ENCODE measurements around the gene ACSS3.

The ACSS3 gene

DNA sequence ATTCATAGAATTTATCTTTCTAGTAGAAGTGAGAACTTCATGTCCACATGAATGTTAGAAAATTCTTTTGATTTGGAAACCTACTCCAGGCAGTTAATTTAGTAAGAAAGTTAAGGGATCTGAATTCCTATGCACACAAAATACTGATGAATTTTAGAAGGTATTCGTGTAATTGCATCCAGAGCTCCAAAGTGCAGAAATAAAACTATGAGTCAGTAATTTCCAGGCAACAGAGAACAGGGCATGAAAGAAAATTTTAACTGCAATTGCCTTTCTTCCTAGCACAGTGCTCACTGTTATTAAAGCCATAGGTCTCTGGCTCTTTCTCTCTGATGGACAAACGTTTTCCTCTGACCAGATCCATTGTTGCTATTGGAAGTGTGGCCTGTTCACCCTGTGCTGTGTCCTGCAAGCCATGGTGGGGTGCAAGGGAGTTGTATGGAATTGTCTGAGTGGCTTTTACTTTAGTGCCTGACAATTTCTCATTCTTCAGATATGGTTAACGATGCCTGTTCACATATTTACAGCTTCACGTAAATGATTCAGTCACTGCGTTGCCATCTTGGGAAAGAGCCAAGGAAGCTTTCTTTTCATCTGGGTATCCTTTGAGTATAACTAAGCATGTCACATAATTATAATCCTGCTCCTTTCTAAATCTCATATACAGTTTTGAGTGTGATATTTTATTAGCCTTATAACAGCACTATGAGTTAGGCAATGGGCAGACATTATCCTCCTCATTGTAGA, 145.1 kb downstream of the ACSS3 start:
- TF ChIP-seq FOXP2 (optimal IDR thresholded peaks at IDR 0.05; ENCODE audit: borderline replicate concordance, extremely low read depth, extremely low read length, insufficient read depth) (no peak), POLR2AphosphoS5 (IDR thresholded peaks at IDR 0.05; ENCODE audit: low read depth, low read length) (no peak), TAF1 (IDR thresholded peaks at IDR 0.05; ENCODE audit: borderline replicate concordance, insufficient read depth, low read length) (no peak), SIN3A (IDR thresholded peaks at IDR 0.05; ENCODE audit: borderline replicate concordance, insufficient read depth, low read length) (no peak)
- TF ChIP-seq, protein P1, sequence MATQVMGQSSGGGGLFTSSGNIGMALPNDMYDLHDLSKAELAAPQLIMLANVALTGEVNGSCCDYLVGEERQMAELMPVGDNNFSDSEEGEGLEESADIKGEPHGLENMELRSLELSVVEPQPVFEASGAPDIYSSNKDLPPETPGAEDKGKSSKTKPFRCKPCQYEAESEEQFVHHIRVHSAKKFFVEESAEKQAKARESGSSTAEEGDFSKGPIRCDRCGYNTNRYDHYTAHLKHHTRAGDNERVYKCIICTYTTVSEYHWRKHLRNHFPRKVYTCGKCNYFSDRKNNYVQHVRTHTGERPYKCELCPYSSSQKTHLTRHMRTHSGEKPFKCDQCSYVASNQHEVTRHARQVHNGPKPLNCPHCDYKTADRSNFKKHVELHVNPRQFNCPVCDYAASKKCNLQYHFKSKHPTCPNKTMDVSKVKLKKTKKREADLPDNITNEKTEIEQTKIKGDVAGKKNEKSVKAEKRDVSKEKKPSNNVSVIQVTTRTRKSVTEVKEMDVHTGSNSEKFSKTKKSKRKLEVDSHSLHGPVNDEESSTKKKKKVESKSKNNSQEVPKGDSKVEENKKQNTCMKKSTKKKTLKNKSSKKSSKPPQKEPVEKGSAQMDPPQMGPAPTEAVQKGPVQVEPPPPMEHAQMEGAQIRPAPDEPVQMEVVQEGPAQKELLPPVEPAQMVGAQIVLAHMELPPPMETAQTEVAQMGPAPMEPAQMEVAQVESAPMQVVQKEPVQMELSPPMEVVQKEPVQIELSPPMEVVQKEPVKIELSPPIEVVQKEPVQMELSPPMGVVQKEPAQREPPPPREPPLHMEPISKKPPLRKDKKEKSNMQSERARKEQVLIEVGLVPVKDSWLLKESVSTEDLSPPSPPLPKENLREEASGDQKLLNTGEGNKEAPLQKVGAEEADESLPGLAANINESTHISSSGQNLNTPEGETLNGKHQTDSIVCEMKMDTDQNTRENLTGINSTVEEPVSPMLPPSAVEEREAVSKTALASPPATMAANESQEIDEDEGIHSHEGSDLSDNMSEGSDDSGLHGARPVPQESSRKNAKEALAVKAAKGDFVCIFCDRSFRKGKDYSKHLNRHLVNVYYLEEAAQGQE (IDR thresholded peaks at IDR 0.05; ENCODE audit: insufficient read depth in 1 of 2, low read depth in 2 of 2, low read length in 2 of 2) = no peak

DNA sequence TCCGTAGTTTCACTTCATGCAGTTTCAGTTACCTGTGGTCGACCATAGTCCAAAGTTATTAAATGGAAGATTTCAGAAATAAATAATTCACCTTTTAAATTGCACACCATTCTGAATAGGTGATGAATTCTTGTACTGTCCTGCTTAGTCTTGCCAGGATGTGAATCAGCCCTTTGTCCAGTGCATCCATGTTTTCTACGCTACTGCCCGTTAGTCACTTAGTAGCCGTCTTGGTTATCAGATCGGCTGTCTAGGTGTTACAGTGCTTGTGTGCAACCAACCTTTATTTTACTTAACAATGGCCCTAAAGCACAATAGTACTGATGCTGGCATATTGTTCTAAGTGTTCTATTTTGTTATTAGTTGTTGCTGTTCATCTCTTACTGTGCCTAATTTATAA, 146.7 kb downstream of the ACSS3 start:
- TF ChIP-seq SIN3A (IDR thresholded peaks at IDR 0.05; ENCODE audit: borderline replicate concordance, insufficient read depth, low read length) (no peak), POLR2AphosphoS5 (IDR thresholded peaks at IDR 0.05; ENCODE audit: low read depth, low read length) (no peak)
- TF ChIP-seq, protein P1 (IDR thresholded peaks at IDR 0.05; ENCODE audit: insufficient read depth in 1 of 2, low read depth in 2 of 2, low read length in 2 of 2) = no peak

DNA sequence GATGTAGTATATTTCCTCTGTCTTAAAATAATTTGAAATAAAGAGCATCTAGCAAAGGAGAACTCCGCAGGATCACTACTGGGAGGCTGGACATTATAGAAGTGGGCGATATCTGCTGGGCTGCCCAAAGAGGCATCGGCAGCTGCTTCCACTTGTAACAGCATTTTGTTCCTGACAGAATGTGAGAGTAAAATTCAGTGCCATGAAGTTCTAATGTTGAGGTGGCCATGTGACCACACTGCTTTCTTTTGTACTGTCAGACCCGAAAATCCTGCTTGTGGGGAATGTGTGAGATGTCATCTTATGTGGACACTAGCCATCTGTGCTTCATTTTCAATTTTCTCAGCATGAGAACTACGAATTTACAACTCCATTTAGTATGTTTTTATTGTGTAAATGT, 151.9 kb downstream of the ACSS3 start:
- TF ChIP-seq SIN3A (IDR thresholded peaks at IDR 0.05; ENCODE audit: borderline replicate concordance, insufficient read depth, low read length) (no peak), TAF1 (IDR thresholded peaks at IDR 0.05; ENCODE audit: borderline replicate concordance, insufficient read depth, low read length) (no peak)

DNA sequence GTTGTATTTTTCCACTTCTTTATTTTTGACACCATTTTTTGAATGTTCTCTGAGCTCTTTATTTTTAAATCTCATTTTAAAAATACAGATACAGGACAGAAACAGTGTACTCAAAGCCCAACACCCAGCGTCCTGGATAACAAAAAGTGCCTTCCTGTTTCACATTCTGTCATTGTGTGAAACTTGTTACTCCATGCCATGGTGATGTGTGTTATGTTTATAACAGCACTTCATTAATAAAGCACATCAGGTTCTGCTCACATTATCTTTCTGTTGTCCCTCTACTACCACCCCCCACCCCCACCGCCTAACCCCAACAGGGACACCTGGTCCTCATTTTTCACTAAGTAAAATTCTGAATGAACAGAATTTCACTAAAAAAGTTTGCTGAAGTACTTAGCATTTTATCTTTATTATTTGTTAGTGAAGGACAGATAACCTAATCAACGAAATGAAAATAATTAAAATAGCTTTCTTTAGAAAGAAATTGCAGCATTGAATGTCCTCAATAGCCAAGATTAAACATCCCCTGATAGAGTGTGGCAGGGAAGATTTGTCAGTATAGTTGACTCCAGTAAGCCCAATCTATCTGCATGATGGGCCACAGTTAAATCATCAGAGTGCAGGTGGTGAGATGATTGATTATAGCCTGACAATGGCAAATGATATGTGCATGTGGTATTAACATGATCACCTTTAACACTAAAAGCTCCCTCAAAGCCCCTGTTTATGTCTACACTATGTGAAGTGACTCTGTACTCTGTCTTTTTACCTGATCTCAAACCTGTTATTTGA, 153.9 kb downstream of the ACSS3 start:
- TF ChIP-seq, protein P1 (IDR thresholded peaks at IDR 0.05; ENCODE audit: insufficient read depth in 1 of 2, low read depth in 2 of 2, low read length in 2 of 2) = no peak
- no peak for TF ChIP-seq SIN3A (IDR thresholded peaks at IDR 0.05; ENCODE audit: borderline replicate concordance, insufficient read depth, low read length)
- TF ChIP-seq TAF1 (IDR thresholded peaks at IDR 0.05; ENCODE audit: borderline replicate concordance, insufficient read depth, low read length) = no peak
- no peak for TF ChIP-seq FOXP2 (optimal IDR thresholded peaks at IDR 0.05; ENCODE audit: borderline replicate concordance, extremely low read depth, extremely low read length, insufficient read depth)
- no peak for TF ChIP-seq POLR2AphosphoS5 (IDR thresholded peaks at IDR 0.05; ENCODE audit: low read depth, low read length)

DNA sequence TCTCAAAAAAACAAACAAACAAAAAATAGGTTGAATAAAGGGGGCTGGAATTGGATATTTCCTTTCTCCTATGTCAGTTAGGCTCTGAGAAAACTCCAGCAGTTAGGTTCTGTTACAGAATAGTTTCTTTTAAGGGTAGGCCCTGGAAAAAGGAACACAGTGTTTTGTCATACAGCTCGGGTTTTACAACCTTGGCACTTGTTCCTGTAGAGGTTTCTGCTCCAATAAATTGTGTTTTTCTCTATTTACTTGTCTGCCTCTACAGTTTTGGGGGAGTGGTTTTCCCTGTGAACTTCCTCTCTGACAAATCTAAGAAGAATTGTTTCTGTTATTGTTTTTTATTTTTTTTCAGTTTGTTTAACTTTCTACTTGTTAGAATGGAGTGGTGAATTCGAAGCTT, 167.6 kb downstream of the ACSS3 start:
- TF ChIP-seq POLR2AphosphoS5 (IDR thresholded peaks at IDR 0.05; ENCODE audit: low read depth, low read length) = no peak
- no peak for TF ChIP-seq SIN3A (IDR thresholded peaks at IDR 0.05; ENCODE audit: borderline replicate concordance, insufficient read depth, low read length)
- no peak for TF ChIP-seq TAF1 (IDR thresholded peaks at IDR 0.05; ENCODE audit: borderline replicate concordance, insufficient read depth, low read length)
- no peak for TF ChIP-seq FOXP2 (optimal IDR thresholded peaks at IDR 0.05; ENCODE audit: borderline replicate concordance, extremely low read depth, extremely low read length, insufficient read depth)
- TF ChIP-seq, protein P1 (IDR thresholded peaks at IDR 0.05; ENCODE audit: insufficient read depth in 1 of 2, low read depth in 2 of 2, low read length in 2 of 2) = no peak

Data from PFSK-1 (cell line).